PC-3 (cell line): ENCODE results near the gene HNRNPA1. TPM values are rescaled to one million over a fixed set of nuclear protein-coding genes. Genes with fewer than 3 reads are reported as not detected.

Source experiments
- ATAC-seq: fragments of 200-7000 bp; cut with Tn5 transposase; 2 replicates; pipeline ENCODE4 v1.9.1; 2020; ENCODE audit warnings: mild to moderate bottlenecking, moderate library complexity
- BruUV-seq: library from RNA; stranded (reverse); fragments of 400-500 nt; replicated peaks from 2 replicates; lab custom pipeline; 2021; lab: Mats Ljungman, UMichigan
- CTCF ChIA-PET: fragments of 300-600 bp; sonication (Branson Sonifier 250); formaldehyde crosslinking; loops from one replicate; lab custom pipeline; 2022; ENCODE audit warnings: antibody characterized with exemption; lab: Charles Lee
- POLR2A ChIA-PET: fragments of 300-600 bp; sonication (Branson Sonifier 250); formaldehyde crosslinking; loops from one replicate; lab custom pipeline; 2022; ENCODE audit warnings: antibody characterized with exemption; ENCODE audit not compliant: unreplicated experiment; lab: Charles Lee
- DNase-seq: peaks from one replicate; pipeline ENCODE4 v3.0.0-alpha.2; 2015
- H2AFZ ChIP-seq: fragments of 300-600 bp; sonication (generic); 2 replicates; pipeline ENCODE4 v1.6.0; 2016; ENCODE audit warnings: antibody characterized with exemption, low read length
- H3F3A ChIP-seq: fragments of 300-600 bp; sonication (generic); one replicate; pipeline ENCODE4 v1.6.0; 2017; ENCODE audit warnings: antibody characterized with exemption, low read length, control low read depth, mild to moderate bottlenecking; ENCODE audit not compliant: unreplicated experiment
- H3K27ac ChIP-seq: fragments of 300-600 bp; sonication (generic); 2 replicates; pipeline ENCODE4 v1.5.1; 2016; ENCODE audit warnings: mild to moderate bottlenecking, low read length
- H3K27me3 ChIP-seq: fragments of 300-600 bp; sonication (generic); 2 replicates; pipeline ENCODE4 v1.6.1; 2016; ENCODE audit warnings: low read length, mixed read lengths
- H3K36me3 ChIP-seq: fragments of 300-600 bp; sonication (generic); 2 replicates; pipeline ENCODE4 v1.6.1; 2016; ENCODE audit warnings: low read depth, mixed run types, low read length, mixed read lengths
- H3K4me1 ChIP-seq: fragments of 300-600 bp; sonication (generic); 2 replicates; pipeline ENCODE4 v1.5.1; 2016; ENCODE audit warnings: low read length; ENCODE audit not compliant: insufficient read depth
- H3K4me2 ChIP-seq: fragments of 300-600 bp; sonication (generic); 2 replicates; pipeline ENCODE4 v1.6.0; 2016; ENCODE audit warnings: low read length
- H3K4me3 ChIP-seq: fragments of 300-600 bp; sonication (generic); 2 replicates; pipeline ENCODE4 v1.5.1; 2016; ENCODE audit warnings: mild to moderate bottlenecking, low read length, mixed read lengths
- H3K79me2 ChIP-seq: fragments of 300-600 bp; sonication (generic); 2 replicates; pipeline ENCODE4 v1.6.1; 2017; ENCODE audit warnings: low read length, mixed read lengths
- H3K9ac ChIP-seq: fragments of 300-600 bp; sonication (generic); 2 replicates; pipeline ENCODE4 v1.6.0; 2016; ENCODE audit warnings: mild to moderate bottlenecking, low read length
- H3K9me2 ChIP-seq: fragments of 300-600 bp; sonication (generic); replicated peaks from 2 replicates; pipeline ENCODE4 v1.6.1; 2016; ENCODE audit warnings: mixed run types, low read length, mixed read lengths
- H3K9me3 ChIP-seq: fragments of 300-600 bp; sonication (generic); 2 replicates; pipeline ENCODE4 v1.6.1; 2016; ENCODE audit warnings: low read length, mixed read lengths
- H4K20me1 ChIP-seq: fragments of 300-600 bp; sonication (generic); 2 replicates; pipeline ENCODE4 v1.6.1; 2016; ENCODE audit warnings: low read length, mixed read lengths
- CTCF ChIP-seq: fragments of 300-600 bp; sonication (generic); conservative IDR thresholded peaks from 2 replicates; pipeline ENCODE4 v1.5.1; 2017; ENCODE audit warnings: antibody characterized with exemption, low read depth, mild to moderate bottlenecking, low read length
- EZH2 ChIP-seq: fragments of 300-600 bp; sonication (generic); IDR thresholded peaks from one replicate; pipeline ENCODE4 v1.6.1; 2017; ENCODE audit warnings: antibody characterized with exemption, mild to moderate bottlenecking, low read length; ENCODE audit not compliant: unreplicated experiment
- EZH2phosphoT487 ChIP-seq: fragments of 300-600 bp; sonication (generic); IDR thresholded peaks from 2 replicates; pipeline ENCODE4 v1.6.1; 2018; ENCODE audit warnings: mild to moderate bottlenecking, antibody characterized with exemption, low read length, borderline replicate concordance
- intact Hi-C: fragments of 100-400 bp; cut with micrococcal nuclease; formaldehyde crosslinking; loops from 2 replicates; pipeline ENCODE4 v1.9.0; 2023
- total RNA-seq: library from RNA; depleted of rRNA; stranded (reverse); fragments of >200 nt; gene quantifications from 2 replicates; pipeline ENCODE4 v1.2.3, GENCODE V29; 2014

HNRNPA1 gene
- total RNA-seq, 1 experiment from 2014 or later, result 465 TPM

DNA sequence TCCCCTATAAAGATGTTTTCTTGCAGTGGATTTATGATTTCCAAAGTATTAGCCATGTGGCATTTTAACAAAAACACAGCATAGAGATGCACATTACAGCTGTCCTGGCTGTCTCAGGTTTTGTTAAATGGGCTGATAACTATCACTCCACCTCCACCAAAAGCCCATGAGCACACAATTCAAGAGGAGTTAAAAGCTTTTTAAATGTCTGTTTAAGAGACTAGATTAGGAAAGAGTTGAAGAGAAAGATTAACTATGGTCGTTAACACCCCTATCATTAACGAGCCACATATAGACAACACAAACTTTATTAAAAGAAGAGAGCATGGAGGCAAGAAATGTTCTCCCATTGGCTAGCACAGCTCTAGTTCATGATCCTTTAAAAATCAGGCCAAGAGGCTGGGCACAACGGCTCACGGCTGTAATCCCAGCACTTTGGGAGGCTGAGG is 15.1 kb upstream of the HNRNPA1 start:
- POLR2A ChIA-PET, result no interaction called here
- BruUV-seq, result no TSS peak
- Histone ChIP-seq H3K4me1 (no peaks in the 10 kb centered on the region), H3K27me3 (no peaks in the 10 kb centered on the region), H3F3A (no peaks in the 10 kb centered on the region), H3K79me2 (no peaks in the 10 kb centered on the region), H4K20me1 (no peaks in the 10 kb centered on the region), H3K9me2 (no peaks in the 10 kb centered on the region), H3K36me3 (no peaks in the 10 kb centered on the region), H3K9ac (no peak overlapping the region), H3K9me3 (no peaks in the 10 kb centered on the region), H2AFZ (no peak overlapping the region), H3K27ac (no peak overlapping the region), H3K4me2 (no peak overlapping the region), H3K4me3 (no peak overlapping the region)
- CTCF ChIA-PET, result no interaction called here
- TF ChIP-seq EZH2phosphoT487, result no peak
- no peak for TF ChIP-seq CTCF
- no peak for TF ChIP-seq EZH2
- DNase-seq (no peak), ATAC-seq (no peak)
- intact Hi-C loops, result no loop called here

DNA sequence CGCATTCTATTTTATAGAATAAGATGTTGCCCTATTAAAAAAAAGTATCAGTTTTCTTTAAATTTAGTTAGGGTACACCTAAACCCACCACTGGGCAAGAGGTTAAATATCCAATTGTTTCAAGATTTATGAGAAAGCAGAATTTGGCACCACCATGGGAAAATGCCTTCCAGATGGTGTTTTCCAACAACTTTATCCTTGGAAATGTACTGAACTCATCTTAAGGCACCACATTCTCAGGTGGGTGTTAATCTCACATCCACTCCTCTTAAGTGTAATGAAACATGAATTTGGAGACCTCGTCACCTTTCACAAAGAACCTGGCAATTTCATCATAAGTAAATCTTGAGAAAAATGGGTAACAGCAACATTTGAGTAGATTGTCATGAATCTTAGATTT is 13.7 kb upstream of the HNRNPA1 start:
- ChIA-PET CTCF (no interaction called here), POLR2A (no interaction called here)
- Histone ChIP-seq H3K4me1 (no peaks in the 10 kb centered on the region), H3K79me2 (no peaks in the 10 kb centered on the region), H3K27me3 (no peaks in the 10 kb centered on the region), H3K4me3 (no peak overlapping the region), H3K4me2 (no peak overlapping the region), H2AFZ (no peak overlapping the region), H3K9me2 (no peaks in the 10 kb centered on the region), H3F3A (no peaks in the 10 kb centered on the region), H3K9ac (no peak overlapping the region), H3K36me3 (no peaks in the 10 kb centered on the region), H3K9me3 (no peaks in the 10 kb centered on the region), H4K20me1 (no peaks in the 10 kb centered on the region), H3K27ac (no peak overlapping the region)
- TF ChIP-seq EZH2 (no peak), CTCF (no peak), EZH2phosphoT487 (no peak)
- no peak for ATAC-seq
- intact Hi-C loops, result no loop called here
- DNase-seq, result no peak
- BruUV-seq, result no TSS peak

- no peak overlapping the region for H3K4me3 ChIP-seq
- no peak overlapping the region for H3K9ac ChIP-seq
- H3K9me3 ChIP-seq, result no peaks in the 10 kb centered on the region
- TF ChIP-seq EZH2phosphoT487 (no peak), CTCF (no peak), EZH2 (no peak)
- H2AFZ ChIP-seq, result no peak overlapping the region
- H3K27ac ChIP-seq, result no peak overlapping the region
- H3K79me2 ChIP-seq, result peaks cover 20% of the 10 kb centered on the region
- peaks cover 11% of the 10 kb centered on the region; the same call in 1 of the 2 replicates for H3K36me3 ChIP-seq
- no peaks in the 10 kb centered on the region for H3K4me1 ChIP-seq
- no peaks in the 10 kb centered on the region for H3F3A ChIP-seq
- no peaks in the 10 kb centered on the region for H3K27me3 ChIP-seq
- no peak for ATAC-seq
- intact Hi-C loops, result no loop called here
- BruUV-seq, result no TSS peak
- POLR2A ChIA-PET, result no interaction called here
- no peaks in the 10 kb centered on the region for H4K20me1 ChIP-seq
- no peaks in the 10 kb centered on the region for H3K9me2 ChIP-seq
- H3K4me2 ChIP-seq, result no peak overlapping the region
- CTCF ChIA-PET, result no interaction called here
- no peak for DNase-seq
Measured at GRCh38 chr12:54270345-54270744, 10.2 kb upstream of the HNRNPA1 start.
